H54 (cell line): ENCODE measurements around the gene SNX9.
"Not testable (repeated sequence)": the region's sequence is repeated elsewhere in the genome, so short reads cannot be mapped to it uniquely, and the experiment has no call there.

Source experiments
- DNase-seq: peaks from one replicate; pipeline ENCODE4 v3.0.0; 2011; ENCODE audit warnings: low spot score, mixed read lengths; ENCODE audit not compliant: insufficient read length
- FAIRE-seq: peaks from 3 replicates; lab custom pipeline; 2011; peaks lifted over from hg19 to GRCh38; lab: Jason Lieb, UNC
- POLR2A ChIP-seq: IDR thresholded peaks from 2 replicates; pipeline ENCODE4 v1.6.1; 2011; ENCODE audit warnings: low read depth, mild to moderate bottlenecking, low read length

The SNX9 gene

GRCh38 chr6:157849288-157850017 is 26.4 kb downstream of the SNX9 start:
- DNase-seq (no peak), FAIRE-seq (no peak)
- no peak for TF ChIP-seq POLR2A

DNA sequence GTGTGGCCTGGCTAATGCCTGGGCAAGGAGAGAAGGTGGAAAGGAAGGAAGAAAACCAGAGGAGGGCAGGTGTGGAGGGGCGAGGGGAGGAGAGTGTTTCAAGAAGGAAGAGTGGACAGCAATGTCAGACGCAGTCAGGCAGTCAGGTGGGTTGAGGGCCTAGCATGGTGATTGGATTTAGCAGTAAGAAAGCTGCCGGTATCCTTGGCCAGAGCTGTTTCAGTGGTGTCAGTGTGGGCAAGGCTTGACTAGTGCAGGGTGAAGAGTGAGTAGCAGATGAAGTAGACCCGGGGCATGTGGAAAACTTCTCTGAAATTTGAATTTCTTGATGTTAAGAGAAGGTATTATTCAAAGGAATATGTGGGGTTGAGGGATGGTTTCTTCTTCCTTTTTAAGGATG is 27.0 kb downstream of the SNX9 start:
- no peak for DNase-seq
- no peak for TF ChIP-seq POLR2A
- FAIRE-seq = no peak

GRCh38 chr6:157853018-157853805 is 30.2 kb downstream of the SNX9 start:
- FAIRE-seq (no peak), DNase-seq (no peak)
- no peak for TF ChIP-seq POLR2A

GRCh38 chr6:157853902-157854502 is 31.0 kb downstream of the SNX9 start:
- DNase-seq (no peak), FAIRE-seq (no peak)
- no peak for TF ChIP-seq POLR2A

DNA sequence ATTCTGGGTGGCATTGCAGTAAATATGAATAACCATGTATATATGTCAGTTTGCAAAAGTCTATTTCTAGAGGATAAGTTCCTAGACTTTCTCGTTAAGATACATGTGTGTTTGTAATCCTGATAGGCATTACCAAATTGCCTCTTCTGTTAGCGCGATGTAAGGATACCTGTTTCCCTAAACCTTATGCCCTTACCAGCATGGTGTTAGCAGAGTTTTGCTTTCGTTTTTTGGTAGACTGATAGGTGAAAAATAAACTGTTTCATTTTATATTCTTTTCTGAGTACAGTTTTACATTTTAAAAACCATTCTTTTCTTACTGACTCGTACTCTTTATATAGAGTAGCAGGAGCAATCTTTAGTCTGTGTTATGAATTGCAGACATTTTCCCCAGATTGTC is 32.3 kb downstream of the SNX9 start:
- TF ChIP-seq POLR2A = no peak
- DNase-seq = no peak
- FAIRE-seq = no peak

GRCh38 chr6:157855804-157856203 is 32.8 kb downstream of the SNX9 start:
- not testable (repeated sequence) for FAIRE-seq, DNase-seq

DNA sequence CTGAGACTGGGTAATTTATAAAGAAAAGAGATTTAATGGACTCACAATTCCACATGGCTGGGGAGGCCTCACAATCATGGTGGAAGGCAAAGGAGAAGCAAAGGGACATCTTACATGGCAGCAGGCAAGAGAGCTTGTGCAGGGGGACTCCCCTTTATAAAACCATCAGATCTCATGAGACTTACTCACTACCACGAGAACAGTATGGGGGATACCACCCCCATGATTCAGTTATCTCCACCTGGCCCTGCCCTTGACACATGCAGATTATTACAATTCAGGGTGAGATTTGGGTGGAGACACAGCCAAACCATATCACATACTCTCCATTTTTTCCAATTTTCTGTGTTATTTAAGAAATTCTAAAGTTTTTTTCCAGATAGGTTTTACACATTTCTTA is 35.6 kb downstream of the SNX9 start:
- FAIRE-seq, DNase-seq: not testable (repeated sequence)

DNA sequence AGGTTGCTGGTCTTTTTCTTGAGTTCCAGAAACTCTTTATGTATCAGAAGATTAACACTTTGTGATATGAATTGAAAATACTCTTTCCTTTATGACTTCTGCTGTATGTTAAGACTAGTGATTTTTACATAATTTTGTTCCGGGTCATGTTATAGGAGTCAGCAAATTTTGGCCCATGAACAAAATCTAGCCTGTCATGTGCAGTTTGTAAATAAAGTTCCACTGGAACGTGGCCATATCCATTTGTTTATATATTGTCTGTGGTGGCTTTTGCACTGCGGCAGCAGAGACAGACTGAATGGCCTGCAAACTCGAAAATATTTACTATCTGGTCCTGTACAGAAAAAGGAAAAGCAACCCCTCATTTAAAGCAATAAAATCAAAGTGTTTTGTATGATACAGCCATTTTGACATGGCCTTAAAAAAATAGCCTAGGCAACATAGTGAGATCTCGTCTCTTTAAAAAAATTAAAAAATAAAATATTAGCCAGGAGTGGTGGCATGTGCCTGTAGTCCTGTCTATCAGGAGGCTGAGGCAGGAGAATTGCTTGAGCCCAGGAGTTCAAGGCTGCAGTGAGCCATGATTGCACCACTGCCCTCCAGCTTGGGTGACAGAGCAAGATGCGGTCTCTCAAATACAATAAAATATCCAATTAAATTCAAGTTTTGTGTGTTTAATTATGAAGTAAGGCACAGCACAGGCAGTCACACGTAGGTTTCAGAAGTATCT is 36.9 kb downstream of the SNX9 start:
- FAIRE-seq = no peak
- DNase-seq = no peak
- TF ChIP-seq POLR2A = no peak

GRCh38 chr6:157860505-157860991 is 37.5 kb downstream of the SNX9 start:
- no peak for DNase-seq
- FAIRE-seq = no peak
- no peak for TF ChIP-seq POLR2A

DNA sequence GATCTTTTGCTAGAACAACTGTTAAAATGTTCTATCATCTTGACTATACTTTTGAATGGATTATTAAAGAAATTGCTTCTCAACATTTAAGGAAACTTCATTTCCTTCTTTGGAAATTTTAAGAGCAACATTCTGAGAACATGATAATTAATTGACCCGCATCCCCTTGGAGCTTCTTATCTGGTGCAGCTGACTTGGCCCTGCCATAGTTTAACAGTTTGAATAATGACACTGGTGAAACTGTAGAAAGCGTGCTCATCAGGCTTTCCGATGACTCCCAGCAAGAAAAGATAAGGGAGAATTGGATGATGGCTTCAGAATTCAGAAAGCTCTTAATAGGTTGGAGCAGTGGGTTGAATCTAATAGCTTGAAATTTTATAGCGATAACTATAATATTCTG is 38.1 kb downstream of the SNX9 start:
- no peak for DNase-seq
- FAIRE-seq = no peak
- TF ChIP-seq POLR2A = no peak

DNA sequence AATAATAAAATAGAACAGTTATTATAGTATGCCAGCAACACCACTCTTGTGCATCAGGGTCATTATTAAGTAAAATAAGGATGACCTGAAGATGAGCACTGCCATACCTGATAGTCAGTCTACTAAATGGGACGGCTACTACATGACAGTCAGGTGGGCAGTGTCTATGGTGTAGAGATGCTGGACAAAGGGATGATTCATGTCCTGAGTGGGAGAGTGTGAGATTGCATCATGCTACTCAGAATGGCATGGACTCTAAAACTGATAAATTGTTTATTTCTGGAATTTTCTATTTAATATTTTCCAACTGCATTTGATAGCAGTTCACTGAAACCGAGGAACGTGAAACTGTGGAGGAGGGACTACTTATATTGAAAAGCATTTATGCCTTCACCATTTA is 38.8 kb downstream of the SNX9 start:
- no peak for DNase-seq
- no peak for TF ChIP-seq POLR2A
- no peak for FAIRE-seq

GRCh38 chr6:157862706-157863105 is 39.7 kb downstream of the SNX9 start:
- FAIRE-seq (no peak), DNase-seq (no peak)
- no peak for TF ChIP-seq POLR2A

- FAIRE-seq (no peak), DNase-seq (no peak)
- TF ChIP-seq POLR2A = no peak
Observed at GRCh38 chr6:157864185-157864761, 41.2 kb downstream of the SNX9 start.
